ENCODE results near the gene SIAH1.
"Not testable (repeated sequence)": the region's sequence is repeated elsewhere in the genome, so short reads cannot be mapped to it uniquely, and the experiment has no call there.

The SIAH1 gene

DNA sequence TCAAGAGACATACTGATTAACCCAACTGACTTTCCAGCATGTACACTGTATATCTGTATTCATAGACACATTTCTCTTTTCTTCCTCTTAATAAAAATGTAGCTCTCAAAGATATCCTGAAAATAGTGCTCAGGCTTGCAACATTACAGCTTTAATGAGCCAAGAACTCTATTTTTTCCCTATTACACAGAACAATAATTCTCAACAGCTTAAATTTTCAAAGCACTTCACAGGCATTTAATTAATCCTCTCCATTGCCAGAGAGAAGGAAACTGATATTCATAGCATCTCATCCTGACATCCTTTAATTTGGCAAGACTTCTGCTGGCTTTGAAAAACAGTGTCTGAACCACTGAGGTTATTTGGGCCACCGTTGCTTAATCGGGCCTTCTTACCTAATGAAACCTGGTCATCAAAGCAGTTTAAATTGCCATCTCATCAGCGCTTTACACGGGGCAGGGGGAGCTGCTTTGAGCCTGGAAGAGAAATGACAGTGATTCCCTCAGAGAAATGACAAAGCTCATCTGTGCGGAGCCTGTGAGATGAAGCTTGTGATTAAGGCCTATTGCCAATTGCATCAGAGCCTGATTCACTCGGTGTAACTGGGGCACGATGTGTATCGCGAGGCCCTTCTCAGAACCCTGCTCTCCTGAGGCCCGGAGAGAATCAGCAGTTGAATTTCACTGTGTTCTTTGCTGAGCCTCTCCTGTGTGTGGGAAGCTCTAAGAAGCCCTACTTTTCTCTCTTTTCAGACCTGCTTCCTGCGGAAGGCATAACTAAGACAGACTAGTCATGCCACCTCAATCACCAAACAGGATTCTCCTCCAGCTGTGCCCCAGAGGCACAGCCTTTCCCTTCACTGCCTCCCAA, 8.5 kb upstream of the SIAH1 start:
- no peak for DNase-seq

DNA sequence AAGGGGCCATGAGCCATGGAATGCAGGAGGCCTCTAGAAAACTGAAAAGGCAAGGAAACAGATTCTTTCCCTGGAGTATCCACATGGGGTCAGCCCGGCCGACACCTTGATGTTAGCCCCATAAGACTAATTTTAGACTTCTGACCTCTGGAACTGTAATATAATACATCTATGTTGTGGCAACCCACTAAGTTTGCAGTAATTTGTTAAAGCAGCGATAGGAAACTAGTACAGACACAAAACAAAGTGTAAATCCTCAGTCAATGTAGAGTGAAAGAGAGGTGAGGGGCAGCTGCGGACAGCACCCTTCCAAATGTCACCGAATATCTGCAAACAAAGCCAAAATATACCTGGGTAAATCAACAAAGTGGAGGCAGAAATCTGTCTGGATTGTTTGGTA, 7.2 kb upstream of the SIAH1 start:
- no peak for DNase-seq

DNA sequence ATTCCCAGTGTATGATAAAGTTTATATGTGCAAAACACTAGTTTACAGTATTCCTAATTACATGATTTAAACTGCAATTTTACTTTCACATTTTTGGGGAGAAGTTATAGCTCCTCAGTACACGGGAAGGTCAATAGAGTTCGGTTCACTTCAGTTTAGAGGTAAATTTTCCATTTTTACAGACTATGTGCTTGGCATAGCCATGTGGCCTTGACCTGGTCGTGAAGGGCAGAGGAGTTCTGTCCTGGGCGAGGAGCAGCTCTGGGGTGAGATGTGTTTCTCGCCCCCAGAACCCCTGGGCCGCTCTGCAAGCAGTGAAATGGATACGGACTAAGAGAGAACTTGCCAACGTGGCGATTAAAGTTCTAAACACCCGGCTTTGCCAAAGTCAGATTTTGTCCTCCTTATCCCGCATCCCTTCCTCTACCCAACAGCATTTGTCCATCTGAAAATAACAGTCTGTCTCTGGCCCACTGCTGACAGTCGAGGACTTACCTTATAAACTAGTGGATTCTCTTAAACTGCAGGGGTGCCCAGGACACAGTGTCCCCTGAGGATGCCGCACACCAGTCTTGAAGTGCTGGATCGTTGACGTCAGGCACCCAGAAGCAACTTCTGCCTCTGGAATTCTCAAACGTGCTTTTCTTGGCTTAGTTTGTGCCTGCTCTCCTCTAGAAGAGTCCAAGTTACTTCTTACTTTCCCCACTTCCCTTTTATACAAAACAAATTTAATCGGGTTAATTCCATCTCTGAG, 1.5 kb upstream of the SIAH1 start:
- no peak for DNase-seq

DNA sequence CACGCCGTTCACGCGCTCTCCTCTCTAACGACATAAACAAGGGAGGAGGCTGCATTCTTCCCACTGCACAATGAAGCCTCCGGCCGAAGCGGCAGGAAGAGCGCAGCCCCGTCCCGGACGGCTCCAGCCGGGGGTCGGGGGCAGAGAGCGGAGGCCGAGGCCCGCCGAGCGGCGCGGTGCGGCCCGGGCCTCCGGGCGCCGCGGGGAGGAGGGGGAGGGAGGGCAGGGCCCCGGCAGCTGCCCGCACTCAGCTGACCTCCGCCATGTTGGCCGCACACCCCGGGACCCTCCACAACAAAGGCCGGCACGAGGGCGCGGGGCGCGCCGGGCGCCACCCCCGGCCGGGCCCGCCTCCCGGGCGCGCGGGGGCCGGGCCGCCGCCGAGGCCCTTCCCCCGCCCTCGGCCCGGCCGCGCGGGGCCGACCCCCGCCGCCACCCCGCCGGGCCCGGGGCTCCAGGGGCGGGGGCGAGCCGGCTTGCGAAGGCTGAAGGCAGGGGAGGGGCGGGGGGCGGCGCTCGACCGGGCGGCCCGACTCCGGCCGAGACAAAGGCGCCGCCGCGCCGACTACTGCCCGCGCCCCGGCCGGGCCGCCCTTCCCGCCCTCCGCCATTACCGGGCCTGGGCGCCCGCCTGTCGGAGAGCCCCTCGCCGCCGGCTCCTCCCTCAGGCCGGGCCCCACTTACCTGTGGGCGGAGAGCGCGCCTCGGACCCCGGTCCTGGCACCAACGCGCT, 527 bp downstream of the SIAH1 start:
- peak; percentile 36 for DNase-seq

GRCh38 chr16:48383877-48384519, 1.2 kb downstream of the SIAH1 start:
- no peak for DNase-seq

DNA sequence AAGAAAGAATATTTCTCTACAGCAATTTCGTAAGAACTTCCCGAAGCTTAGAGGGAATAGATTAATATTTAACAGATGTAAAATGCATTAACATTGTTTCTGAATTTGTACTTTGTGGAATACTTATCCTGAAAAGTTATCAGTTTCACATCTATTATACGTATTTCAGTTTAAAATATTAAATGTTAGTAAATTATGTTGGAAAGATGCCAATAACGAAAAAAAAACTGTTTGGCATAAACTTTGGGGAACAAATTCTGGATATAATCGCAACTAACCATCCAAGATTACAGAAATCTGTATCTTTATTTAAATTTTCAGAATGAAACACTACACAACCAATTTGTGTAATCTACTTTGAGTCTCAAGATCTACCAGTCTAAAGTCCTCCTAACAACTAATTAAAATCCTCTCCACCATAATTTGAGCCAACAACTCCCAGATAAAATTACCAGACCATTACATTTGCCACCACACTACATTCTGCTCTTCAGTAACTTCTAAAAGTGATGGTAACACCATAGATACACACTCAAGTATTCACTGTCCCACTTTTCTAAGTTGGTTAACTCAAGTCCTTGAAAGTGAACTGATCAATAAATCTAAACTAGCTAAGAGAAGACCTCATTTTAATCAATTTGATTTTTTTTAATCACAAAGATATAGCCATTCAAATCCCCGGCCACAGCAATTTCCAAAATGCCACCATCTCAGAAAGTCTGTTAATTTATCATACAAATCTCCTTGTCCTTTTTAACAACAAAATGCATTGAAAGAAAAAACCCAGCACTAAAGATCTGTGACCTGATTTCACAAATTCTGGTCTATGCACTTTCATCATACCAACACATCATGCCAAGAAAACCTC, 2.0 kb downstream of the SIAH1 start:
- no peak for DNase-seq

DNA sequence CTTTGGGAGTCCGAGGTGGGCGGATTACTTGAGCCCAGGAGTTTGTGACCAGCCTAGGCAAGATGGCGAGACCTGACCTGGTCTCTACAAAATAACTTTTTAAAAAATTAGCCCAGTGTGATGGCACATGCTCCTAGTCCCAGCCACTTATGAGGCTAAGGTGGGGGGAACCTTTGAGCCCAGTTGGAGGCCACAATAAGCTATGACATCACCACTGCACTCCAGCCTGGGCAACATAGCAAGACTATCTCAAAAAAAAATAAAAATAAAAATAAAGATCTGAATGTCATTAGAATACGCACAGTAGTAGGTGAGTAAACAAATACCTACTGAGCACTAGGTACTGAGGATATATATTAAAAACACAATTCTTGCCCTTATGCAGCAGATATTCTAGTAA, 3.1 kb downstream of the SIAH1 start:
- DNase-seq: no peak

- DNase-seq: no peak
These were observed 4.0 kb downstream of the SIAH1 start for GRCh38 chr16:48381201-48381600.

- DNase-seq: no peak
These were observed 6.4 kb downstream of the SIAH1 start for GRCh38 chr16:48378836-48379235.

DNA sequence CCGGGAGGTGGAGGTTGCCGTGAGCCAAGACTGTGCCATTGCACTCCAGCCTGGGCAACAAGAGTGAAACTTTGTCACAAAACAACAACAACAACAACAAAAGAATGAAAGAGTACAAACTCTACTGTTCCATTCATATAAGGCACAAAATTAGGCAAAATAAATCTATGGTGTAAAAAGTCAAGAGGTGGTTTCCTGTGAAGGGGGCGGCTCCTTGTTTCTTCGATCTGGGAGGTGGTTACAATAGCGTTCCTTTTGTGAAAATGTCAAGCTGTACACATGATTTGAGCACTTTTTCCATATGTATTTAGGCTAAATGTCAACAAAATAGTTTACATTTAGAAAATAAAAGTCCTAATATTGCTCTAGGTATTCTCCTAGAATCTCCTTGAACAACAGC, 6.9 kb downstream of the SIAH1 start:
- DNase-seq: no peak

GRCh38 chr16:48377301-48377700, 7.9 kb downstream of the SIAH1 start:
- not testable (repeated sequence) for DNase-seq

DNA sequence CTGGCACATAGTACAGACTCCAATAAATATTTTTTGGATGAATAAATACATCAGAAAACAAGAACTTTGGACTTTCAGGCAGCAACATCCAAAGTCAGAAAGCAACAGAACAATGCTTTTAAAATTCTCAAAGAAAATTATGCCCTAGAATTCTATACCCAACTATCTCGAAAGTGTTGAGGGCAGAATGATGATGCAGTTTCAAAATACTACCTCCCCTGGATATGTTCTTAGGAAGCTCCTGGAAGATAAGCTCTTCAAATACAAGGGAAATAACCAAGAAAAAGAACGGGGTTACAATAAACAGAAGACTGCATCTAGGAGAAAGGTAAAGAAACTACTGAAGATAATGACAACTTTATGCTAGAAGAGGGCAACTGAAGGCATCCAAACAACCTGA, 11.0 kb downstream of the SIAH1 start:
- DNase-seq: no peak

- DNase-seq: no peak
These were observed 11.8 kb downstream of the SIAH1 start for GRCh38 chr16:48373258-48374029.

DNA sequence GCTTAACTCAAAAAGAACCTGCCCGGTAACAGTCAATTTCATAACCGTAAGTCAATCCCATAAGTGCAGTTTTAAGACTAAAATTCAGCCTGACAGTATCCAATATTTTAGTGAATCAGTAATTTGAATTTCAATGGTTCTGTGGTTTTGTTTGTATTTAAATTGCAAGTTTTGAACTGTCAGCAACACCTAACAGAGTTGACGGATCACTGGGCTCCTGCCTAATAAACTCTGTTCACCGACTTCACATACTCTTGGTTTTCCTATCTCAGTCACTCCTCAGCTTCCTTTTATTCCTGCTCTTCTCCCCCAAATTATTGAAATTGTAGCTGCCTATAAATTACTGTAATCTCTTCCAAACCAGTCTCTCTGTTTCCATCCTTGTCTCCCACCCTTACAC, 12.5 kb downstream of the SIAH1 start:
- no peak for DNase-seq

- DNase-seq: no peak
These were observed 13.8 kb downstream of the SIAH1 start for GRCh38 chr16:48371393-48371780.

DNA sequence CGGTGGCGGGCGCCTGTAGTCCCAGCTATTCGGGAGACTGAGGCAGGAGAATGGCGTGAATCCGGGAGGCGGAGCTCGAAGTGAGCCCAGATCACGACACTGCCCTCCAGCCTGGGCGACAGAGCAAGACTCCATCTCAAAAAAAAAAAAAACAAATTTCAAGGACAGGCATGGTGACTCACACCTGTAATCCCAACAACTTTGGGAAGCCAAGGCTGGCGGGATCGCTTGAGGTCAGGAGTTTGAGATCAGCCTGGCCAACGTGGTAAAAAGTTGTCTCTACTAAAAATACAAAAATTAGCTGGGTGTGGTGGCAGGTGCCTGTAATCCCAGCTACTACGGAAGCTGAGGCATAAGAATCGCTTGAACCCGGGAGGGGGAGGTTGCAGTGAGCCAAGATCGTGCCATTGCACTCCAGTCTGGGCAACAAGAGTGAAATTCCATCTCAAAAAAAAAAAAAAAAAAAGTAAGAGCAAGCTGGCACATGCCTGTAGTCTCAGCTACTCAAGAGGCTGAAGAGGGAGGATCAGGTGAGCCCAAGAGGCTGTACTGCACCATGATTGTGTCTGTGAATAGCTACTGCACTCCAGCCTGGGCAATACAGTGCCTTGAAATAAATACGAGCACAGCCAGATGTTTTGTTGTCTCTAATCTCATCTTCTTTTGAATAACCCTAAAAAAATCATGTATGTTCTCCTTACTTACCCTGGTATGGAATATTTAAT, 14.4 kb downstream of the SIAH1 start:
- not testable (repeated sequence) for DNase-seq

DNA sequence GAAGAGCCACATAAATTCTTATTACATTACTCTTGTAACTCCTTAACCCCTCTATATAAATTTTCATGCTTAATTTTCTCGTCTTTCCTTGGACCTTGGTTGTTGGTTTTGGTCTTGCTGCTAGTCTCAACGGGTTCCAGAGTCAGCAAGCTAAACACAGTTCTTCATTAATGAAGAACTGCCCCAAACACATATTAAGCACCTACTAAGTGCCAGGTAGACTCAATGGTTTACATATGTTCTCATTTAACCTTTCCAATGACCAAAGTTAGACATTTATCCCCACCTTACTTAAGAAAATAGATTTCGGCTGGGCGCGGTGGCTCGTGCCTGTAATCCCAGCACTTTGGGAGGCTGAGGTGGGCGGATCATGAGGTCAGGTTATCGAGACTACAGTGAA, 15.0 kb downstream of the SIAH1 start:
- DNase-seq: no peak

- no peak for DNase-seq
These were observed 15.4 kb downstream of the SIAH1 start for GRCh38 chr16:48369765-48370164.

- no peak for DNase-seq
These were observed 17.7 kb downstream of the SIAH1 start for GRCh38 chr16:48367441-48368049.
